ENCODE data around the gene MROH7.

The MROH7 gene

DNA sequence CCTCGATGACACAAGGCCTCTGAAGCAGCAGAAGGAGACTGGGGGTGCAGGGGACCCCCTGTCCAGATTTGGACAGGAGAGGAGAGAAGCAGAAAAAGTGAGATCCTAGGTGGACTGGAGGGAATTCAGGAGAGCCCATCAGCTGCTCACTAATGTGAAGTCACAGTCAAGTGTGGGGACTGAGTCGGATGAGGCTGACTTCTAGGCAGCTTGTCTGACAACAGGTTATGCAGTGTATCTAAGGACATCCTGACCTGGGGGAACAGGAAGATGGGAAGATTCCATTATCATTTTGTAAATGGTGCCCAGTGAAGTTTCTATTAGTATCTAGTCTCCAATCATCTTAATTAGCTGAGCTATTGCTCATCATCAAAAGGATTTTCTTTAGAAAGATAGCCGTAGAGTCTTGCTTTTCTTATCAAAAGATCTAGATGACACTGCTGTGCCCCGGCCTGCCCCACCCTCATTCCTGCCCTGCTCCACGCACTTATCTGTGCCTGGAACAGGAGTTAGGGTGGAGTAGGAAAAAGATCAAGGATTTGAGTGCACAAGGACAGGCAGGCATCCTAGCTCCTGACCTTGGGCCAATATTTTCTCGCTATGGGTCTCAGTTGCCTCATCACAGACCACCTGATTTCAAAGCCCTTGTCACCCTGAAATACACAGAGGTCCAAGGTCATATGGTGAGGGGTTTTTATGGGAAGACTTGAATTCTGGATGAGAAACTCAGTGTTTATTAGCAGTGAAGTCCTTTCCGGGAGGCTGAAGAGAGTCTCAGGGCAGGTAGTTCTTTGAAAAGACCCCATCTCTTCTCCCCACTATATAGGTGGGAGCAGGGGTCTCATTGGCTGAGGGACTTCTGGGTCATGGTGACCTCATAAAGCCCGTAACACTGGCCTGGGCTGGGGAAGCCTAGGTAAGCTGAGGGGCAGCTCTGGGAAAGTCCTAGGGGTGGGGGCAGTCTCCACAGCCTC lies at the start of gene MROH7:
TSS of gene MROH7 (plus strand) at position 924 of the 974 bp plus-strand sequence. CDS start 11,141 bp downstream, outside the sequence.
- no peak for DNase-seq (ENCODE audit: low read depth)

DNA sequence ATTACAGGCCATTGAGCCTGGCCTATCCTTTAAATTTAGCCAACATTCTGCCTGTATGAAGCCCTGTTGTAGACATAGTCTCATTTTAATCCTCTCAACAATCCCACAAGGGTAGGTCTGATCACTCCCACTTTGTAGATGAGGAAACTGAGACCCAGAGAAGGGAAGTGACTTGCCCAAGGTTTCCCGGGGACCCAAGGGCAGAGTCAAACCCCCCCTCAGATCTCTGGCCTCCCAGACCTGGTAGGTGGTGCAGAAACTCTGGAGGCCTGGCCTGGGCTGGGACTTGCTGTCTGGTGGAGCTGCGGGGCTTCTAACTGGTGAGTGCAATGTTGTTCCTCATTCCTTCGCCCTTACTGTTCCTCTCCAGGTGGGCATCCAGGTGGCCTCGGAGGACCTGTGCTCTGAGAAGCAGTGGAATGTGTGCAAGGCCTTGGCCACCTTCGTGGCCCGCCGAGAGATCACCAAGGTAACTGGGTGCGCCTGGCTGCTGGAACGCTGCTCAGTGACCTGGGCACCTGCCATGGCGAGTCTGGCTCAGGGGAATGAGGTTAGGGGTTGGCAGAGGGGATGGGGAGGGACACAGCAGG lies 47.9 kb upstream of the MROH7 start:
- no peak for DNase-seq (ENCODE audit: low read depth)

DNA sequence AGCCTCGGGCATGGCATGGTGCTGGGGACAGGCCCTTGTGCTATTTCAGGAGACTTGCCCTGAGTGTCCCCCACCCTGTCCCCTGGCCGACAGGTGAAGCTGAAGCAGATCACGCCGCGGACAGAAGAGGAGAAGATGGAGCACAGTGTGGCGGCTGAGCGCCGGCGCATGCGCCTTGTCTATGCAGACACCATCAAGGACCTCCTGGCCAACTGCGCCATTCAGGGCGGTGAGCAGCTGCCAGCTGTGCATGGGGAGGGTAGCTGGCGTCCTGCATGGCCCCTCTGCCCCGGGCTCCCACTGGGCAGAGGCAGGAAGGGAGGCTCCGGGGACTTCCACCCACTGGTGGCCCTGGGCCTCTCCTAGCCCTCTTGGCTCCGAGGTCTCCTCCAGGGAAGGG lies 47.1 kb upstream of the MROH7 start:
- no peak for DNase-seq (ENCODE audit: low read depth)

DNA sequence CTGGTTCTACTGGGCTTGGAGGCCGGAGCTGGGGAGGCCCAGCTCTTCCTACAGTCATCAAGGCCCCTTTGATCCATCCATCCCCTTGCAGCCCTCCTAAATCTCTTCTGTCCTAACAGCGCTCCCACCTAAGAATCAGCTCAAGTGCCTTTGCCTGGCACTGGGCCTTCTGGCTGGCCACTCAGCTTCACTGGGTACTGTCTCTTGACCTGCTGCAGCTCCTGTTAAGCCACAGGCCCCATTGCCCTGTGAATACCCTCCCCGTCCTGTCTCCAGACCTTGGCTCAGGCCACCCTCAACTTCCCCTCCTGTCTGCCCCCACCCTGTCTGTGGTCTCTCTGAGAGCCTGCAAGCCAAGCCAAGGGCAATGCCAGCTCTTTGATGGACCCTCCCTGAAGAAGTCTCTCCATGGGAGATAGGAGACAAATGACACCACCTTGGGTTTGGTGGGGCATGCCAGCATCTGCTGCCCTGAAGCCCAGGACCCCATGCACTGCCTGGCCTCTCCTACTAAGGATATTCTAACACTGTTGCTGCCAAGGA lies 45.6 kb upstream of the MROH7 start:
- no peak for DNase-seq (ENCODE audit: low read depth)

DNA sequence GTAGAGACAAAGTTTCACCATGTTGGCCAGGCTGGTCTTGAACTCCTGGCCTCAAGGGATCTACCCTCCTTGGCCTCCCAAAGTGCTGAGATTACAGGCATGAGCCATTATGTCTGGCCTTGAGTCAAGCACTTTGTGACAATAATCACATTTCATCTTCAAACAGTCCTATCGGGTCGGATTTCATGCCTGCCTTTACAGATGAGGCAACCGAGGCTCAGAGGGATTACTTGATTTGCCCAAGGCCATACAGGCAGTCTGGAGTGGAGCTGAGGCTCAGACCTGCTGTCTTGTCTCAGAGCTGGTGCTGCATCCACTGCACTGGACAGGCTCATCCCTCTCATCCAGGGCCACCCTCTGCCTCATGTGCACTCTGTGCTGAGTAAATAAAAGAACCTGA lies 44.8 kb upstream of the MROH7 start:
- no peak for DNase-seq (ENCODE audit: low read depth)

DNA sequence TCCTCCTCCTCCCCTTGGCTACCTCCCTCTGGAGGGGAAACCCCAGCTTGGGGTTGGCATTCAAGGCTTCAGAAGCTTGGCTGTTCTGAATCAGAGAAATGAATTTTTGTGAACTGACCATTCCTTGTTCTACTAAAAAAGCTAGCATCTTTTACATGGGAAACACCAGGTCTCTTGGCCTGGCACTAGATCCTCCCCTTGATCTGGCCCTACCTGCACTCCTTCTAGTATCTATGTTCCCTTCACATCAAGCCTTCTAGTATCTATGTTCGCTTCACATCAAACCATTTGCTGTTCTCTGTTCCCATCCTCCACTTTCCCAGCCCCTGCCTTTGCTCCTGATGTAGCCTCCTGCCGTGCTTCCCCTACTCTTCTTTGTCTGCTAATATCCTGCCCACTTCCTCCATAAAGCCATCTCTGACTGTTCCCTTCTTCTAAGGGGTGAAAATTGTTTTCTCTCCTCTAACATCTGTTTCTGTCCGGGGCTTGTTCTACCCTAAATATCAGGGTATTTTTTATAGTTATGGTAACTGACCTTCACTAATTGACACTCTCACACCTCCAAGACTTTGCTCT lies 44.0 kb upstream of the MROH7 start:
- no peak for DNase-seq (ENCODE audit: low read depth)

DNA sequence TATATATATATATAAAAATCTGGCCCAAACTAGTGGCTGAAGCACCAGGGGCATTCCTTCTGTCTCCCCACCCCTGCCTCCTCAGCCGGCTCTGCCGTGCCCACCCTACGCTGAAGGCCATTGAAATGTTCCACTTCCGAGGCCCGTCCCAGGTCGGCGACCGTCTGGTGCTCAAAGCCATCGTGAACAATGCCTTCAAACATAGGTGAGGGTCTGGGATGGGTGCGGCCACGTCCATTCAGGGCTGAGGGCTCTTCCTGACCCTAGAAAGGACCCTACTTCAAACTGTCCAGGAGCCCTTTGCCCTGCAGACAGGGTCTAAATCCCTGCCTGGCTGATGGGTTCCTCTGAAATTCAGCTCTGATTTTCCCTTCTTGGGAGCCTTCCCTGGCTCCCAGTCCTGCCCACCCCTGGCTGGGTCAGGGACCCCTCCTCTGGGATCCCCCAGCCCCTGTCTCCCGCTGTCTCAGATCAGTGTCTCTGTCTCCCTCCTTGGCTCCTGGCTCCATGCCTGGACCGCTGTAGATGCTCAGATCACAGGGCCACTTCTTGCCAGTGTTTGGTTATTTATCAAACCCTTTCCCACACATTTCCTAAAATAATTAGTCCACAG lies 42.3 kb upstream of the MROH7 start:
- no peak for DNase-seq (ENCODE audit: low read depth)

DNA sequence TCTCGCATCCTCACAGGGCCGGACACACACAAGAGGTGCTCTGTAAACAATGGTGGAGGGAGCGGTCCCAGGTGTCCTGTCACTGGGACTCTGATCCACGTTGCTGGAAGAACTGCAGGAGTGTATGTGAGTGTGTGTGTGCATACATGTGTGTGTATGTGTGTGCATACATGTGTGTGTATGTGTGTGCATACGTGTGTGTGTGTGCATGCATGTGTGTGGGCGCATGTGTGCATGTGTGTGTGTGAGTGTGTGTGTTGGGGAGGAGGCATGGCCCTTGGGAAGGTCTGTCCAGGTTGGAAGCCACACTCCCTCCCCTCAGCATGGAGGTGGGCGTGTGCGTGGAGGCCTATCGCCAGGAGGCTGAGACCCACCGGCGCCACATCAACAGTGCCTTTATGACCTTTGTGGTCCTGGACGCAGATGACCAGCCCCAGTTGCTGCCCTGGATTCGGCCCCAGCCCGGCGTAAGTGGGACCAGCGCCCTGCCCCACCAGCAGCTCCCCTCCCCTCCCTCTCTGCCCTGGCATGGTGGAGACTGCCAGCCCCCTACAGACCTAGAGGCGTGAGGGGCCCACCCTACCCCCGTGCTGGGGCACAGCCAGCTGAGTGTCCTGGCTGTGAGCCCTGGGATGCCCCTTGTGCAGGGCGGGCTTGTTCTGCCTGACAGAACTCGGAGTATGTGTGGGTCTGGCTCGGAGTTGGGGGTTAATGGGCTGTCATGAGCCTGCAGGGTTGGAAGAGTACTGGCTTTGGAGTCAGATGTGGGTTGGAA lies 40.5 kb upstream of the MROH7 start:
- DNase-seq (ENCODE audit: low read depth), result no peak

DNA sequence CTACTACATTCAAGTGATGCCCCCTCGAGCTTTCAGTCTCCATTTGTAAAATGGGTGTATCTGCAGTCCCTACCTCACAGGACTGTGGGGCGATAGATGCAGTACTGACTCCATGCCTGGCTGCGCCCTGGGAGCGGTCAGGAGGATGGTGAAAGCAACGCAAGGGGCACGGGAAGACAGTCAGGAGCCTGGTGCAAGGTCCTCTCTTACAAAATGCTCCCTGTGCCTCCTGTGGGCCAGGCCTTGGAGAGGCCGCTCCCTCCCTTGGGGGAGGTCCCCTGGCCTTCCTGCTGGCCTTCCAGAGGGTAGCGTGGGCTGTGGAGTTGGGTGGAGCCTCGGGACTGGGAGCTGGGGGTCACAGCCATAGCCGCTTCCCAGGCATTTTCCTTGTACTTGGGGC lies 39.9 kb upstream of the MROH7 start:
- no peak for DNase-seq (ENCODE audit: low read depth)

DNA sequence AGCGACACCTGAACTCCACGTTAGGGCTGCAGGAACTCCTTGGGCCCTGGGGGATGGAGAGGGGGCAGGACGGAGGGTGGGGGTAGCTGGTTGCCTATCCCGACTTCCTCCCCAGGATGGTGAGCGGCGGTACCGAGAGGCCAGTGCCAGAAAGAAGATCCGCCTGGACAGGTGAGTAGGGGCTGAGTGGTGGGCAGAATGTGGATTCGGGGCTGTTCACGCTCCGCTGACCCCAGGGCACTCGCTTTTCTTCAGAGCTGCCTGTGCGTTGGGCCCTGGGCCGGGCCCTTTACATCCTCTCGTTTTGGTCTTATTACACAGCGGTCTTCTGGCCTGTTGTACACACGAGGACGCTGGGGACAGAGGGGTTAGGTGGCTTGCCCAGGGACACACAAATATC lies 39.0 kb upstream of the MROH7 start:
- no peak for DNase-seq (ENCODE audit: low read depth)

DNA sequence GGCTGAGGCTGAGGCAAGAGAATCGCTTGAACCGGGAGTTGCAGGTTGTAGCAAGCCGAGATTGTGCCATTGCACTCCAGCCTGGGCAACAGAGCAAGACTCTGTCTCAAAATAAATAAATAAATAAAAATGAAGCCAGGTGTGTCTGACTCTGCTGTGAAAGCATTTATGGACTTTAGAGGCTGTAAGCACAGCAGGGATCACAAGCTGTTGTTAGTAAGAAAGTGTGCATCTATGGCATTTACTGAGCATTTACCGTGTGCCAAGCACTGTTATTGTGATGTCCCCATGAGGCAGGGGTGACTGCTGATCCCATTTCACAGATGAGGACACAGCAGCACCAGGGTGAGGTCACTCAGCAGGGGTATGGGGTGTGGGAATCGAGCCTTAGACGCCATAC lies 38.3 kb upstream of the MROH7 start:
- DNase-seq (ENCODE audit: low read depth), result no peak

DNA sequence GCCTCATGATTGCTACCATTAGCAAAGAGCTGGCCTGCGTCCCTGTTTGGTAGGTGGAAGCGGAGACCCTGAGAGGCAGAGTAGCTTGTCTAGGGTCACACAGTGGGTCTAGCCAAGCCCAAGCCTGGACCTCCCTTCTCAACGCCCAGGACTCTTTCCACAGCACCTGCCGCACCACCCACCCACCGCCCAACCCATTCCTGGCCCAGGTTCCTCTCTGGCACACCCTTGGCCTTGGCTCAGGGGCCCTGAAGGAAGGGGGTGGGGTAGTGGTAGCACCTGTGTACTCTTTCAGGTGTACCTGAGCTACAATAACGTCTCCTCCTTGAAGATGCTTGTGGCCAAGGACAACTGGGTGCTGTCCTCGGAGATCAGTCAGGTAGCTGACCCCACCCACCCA lies 37.5 kb upstream of the MROH7 start:
- no peak for DNase-seq (ENCODE audit: low read depth)

DNA sequence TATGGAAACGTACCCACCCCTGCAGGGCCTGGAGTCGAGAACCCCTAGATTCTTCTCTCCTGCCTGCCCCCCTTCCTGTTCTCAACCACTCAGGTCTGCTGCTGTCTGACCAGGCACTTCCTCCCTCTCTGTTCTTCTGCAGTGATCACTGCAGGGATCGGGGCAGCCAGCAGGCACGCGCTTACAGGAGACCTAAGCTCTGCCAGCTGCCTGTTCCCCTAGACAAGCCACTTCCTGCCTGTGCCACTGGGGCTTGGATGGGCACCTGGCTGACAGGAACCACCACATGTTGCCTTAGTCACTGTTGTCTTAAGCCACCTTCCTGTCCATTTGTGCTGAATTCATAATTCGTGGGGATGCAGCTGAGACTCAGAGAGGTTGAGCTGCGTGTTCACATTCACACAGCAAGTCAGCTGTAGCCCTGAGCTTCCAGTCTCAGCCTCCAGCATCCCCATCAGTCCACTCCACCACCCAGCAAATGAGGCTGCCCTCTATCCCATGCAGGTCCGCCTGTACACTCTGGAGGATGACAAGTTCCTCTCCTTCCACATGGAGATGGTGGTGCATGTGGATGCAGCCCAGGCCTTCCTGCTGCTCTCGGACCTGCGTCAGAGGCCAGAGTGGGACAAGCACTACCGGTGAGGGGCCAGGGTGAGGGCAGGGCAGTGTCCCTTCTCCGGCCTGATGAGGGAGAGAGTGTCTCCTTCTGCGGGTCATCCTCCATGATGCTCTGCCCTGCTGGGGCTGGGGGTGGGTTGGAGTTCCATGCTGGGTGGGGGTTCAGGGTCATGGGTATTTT lies 36.8 kb upstream of the MROH7 start:
- DNase-seq (ENCODE audit: low read depth), result no peak

DNA sequence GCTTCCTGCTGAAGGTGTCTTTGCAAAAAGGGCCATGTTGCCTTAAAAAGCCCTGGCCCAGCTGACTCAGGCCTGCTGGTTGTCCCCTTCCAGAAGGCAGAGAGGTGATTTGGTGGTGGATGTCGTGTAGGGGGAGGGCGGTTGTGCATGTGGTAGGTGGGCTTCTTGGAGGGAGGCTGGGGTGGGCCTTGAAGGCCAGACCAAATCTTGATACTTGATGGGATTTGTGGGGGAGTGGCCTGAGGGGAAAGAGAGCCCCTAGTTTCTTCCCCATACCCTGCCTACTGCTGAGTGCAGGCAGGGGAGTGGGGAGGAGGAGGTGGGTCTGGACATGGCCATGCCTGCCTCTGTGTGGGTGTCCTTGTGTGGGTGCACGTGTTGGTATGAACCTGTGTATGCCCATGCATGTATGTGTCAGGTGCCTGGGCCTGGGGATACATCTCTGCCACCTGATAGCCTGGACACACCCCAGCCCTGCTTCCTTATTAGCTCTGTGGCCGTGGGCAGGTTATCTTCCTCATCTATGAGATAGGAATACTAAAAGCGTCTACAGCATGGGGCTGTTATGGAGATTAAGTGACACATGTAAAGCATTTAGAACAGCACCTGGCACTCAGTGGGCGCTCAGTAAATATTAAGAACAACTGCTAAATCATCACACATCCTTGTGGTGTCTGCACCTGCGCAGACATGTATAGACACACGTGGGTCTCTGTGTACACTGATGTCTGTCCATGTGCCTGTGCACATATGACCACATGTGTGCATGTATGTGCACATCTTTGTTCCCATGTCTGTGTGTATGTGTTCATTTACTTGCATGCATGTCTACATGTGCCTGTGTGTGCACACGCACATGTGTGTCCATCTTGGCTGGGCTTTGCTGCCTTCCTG lies 35.2 kb upstream of the MROH7 start:
- no peak for DNase-seq (ENCODE audit: low read depth)

DNA sequence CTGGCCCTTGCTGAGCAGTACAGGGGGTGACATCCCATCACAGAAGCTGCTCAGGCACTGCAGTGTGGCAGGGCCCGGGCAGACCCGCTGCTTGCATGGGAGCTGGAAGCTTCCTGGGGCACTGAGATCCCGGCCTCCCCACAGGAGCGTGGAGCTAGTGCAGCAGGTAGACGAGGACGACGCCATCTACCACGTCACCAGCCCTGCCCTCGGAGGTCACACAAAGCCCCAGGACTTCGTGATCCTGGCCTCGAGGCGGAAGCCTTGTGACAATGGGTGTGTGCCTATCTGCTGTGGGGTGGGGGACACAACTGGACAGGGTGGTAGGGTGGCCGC lies 34.6 kb upstream of the MROH7 start:
- DNase-seq (ENCODE audit: low read depth), result no peak

DNA sequence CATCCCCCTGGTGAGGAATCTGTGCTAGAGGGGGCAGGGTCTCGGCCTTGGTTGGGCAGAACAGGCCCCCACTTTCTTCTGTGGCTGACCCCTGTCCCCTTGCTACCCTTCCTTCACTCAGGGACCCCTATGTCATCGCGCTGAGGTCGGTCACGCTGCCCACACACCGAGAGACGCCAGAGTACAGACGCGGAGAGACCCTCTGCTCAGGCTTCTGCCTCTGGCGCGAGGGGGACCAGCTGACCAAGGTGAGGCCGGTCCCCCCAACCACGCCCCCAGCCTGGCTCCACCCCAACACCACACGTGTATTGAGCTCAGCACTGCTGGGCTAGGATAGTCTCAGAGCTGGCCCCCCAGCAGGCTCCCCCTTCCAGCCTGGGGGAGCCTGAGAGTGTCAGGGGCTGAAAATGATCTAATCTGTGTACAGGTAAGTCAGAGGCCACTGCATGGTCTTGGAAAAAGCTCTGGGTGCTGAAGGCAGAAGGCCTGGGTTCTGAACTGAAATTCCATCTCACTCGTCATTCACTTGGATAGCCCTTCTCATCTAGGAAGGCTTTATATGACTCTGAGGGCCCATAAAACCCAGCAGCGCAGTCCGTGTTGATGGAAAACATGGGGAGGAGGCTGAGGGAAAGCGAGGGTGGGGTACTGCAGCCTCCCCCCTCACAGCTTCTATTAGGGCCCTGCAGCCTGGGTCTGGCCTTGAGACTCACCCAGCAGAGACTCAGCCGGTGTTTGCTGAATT lies 33.6 kb upstream of the MROH7 start:
- no peak for DNase-seq (ENCODE audit: low read depth)

DNA sequence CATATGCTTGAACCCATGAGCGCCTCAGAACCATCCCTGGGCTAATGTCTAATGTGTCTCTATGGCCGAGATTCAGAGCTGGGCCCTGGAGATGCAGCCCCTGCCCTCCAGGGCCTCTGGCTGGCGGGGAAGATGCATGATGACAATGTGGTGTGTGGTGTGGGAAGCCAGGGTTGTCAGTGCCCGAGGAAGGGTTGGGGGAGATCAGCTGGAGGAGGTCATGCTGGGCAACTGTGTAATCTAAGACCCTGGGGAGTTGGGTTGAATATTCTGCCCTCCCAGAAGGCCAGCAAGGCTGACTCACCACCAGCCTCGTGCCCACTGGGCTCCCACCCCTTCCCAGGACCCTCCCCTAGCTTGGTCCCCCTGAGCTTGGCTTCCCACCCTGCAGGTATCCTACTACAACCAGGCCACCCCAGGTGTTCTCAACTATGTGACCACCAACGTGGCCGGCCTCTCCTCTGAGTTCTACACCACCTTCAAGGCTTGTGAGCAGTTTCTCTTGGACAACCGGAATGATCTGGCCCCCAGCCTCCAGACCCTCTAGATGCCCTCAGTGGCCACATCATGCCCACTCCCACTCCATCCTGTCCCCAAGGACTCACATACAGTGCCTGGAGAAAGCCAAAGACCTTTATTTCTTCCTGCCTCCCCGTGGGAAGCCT lies 32.9 kb upstream of the MROH7 start:
- no peak for DNase-seq (ENCODE audit: low read depth)

DNA sequence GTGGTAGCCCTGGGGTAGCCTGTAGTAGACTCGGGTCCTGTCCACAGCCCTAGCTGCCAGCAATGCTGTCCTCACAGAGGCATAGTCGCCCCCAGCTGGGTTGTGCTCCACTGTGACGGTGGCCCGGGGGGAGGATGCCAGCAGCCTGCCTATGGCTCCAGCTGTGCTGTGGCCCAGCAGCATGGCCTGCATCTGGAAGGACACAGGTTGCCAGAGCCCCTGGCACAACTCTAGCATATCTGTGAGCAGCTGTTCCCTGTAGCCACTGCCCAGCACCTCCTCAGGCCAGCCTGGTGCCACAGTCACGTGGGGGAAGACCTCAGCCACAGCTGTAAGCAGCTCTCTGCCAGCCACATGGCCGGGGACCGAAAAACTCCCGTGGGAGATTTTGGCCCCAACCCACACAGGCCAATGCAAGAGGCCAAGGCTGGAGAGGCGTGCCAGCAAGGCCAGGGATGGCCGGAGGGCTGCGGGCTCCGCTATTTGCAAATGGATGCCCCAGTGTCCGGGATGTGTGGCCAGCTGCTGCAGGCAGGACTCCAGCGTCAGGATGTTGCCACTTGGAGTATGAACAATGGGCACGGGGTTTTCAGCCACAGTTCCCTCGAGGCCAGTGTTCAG lies 32.2 kb upstream of the MROH7 start:
- no peak for DNase-seq (ENCODE audit: low read depth)

Data from fibroblast of the conjunctiva (primary cell).